GM21360 (cell line): ENCODE data around the gene PHACTR1.

ENCODE experiments used
- ATAC-seq: cut with Tn5 transposase; IDR thresholded peaks from one replicate; pipeline ENCODE4 v1.9.1; 2021; ENCODE audit warnings: mild to moderate bottlenecking, moderate library complexity; ENCODE audit not compliant: unreplicated experiment

Gene PHACTR1

DNA sequence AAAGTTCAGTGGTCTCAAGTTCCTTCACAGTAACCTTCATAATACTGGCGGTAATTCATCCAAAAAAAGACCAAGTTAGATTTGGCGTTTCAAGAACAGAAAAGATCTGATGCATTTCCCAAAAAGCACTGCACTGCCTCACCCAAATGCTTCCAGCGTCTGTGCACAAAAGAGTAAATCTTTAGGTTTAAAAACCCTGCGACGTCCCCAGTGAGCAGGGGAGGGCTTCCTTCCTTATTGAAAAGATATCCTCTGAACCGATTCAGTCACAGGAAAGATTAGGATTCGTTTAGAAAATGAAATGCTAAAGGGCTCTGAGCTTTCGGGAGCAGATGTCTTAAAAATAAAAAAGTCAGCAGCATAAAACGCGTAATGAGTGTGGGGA is 611.1 kb downstream of the PHACTR1 start:
- ATAC-seq = peak; percentile 8

- ATAC-seq = peak; percentile 80
Observed at GRCh38 chr6:13328076-13328874, 611.7 kb downstream of the PHACTR1 start, which contains the start of gene TBC1D7. TSS of gene TBC1D7 (minus strand) at chr6:13328537. CDS start at chr6:13326898, 1,639 bp downstream.

GRCh38 chr6:13328875-13329183 is 612.3 kb downstream of the PHACTR1 start:
- ATAC-seq = no peak

DNA sequence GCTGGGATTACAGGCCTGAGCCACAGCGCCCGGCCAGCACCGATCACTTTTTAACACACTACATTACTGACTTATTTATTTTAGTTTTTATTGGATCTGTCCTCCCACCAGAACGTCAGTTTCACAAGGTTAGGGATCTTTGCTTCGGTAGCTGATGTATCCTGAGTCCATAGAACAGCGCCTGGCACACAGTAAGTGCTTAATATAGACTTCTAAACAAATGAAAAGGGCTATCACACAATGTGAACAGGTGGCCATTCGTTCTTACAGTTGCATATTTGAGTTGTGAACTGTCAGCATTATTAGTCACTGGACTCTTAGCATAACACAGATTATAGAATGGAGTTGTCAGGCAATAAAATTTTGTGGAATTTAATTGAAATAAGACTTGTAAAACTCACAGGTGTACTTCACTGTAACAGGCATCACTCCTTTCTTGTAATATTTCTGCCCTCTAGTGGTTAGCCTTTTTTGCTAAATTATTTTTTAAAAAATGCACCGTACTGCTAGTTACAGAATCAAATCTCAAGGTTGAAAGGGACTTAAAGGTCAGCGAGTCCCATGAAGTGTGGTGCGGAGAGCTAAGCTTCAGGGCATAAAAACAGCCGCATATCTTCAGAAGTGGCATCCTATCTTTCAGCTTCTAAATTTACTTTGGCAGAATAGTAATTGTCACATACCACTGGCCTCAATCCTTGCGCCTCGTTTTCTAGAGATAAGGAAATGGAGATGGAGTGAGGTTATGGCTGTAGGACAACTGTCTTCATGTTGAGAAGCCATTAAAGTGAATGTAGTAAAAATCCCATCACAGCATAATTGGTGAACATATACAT is 615.2 kb downstream of the PHACTR1 start:
- no peak for ATAC-seq

DNA sequence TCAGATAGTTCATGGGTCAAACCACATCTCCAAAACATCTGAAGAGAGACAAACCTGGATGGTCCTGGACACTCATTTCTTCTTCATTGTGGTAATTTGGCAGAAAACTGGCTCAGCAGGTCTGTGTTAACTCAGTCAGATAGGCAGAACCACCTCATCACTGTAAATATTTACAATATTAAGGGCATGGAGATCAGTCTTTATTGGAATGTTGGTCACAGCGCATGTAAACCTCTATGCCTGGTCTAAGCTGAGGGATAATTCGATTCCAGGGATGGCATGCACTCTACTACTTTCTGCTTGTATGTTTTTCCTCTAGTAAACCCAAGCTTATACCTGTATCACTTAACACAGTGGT is 615.8 kb downstream of the PHACTR1 start:
- no peak for ATAC-seq

DNA sequence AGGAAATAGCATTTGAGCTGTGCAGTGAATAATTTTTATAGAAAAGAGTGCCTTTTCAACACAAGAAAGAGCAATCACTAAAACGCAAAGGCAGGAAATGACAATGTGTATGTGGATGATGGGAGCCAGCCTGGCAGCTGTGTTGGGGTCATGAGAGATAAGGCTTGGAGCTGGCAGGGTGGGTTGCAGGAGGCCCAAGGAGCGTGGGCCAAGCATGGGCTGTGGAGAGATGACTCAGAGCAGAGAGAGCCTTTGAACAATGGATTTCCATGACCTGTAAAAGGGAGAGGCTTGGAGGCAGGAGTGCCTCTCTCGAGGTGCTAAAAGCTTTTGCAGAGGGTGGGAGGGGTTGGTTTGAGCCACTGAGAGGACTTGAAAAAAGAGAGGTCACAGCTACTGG is 618.4 kb downstream of the PHACTR1 start:
- no peak for ATAC-seq

- no peak for ATAC-seq
Observed at GRCh38 chr6:13336553-13336952, 620.0 kb downstream of the PHACTR1 start.

DNA sequence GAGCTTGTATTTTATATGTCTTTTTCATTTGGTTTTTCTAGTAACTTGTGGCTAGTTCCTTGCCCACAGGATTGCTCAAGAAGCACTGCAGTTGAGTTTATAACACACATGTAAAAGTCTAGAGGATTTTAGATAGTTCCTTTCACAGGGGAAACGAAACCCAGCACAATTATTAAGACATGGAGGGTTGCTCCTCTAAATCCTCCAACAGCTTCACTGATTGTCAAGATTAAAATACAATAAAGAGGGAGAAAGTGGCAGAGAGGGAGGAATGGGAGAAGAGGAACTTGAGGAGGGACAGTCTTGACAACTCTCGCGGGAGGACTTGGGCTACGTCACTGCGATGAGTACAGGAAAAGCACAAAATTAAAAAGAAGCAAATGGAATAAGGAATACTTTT is 621.5 kb downstream of the PHACTR1 start:
- no peak for ATAC-seq
